Lung (tissue), 12 donors: ENCODE data around the gene SLC25A23. TPM values are rescaled to one million over a fixed set of nuclear protein-coding genes. Genes with fewer than 3 reads are reported as not detected.

Experiments used
- ATAC-seq: fragments of 200-7000 bp; cut with Tn5 transposase; one replicate; pipeline ENCODE4 v1.9.1; 2020; ENCODE audit warnings: moderate number of reproducible peaks; ENCODE audit not compliant: insufficient read depth, low FRiP score
- DNase-seq, 3 donors: peaks; one replicate each; pipeline ENCODE4 v3.0.0-alpha.2; 2013 to 2017
- H3K27ac ChIP-seq, 2 donors: one replicate each; pipeline ENCODE4 v1.5.1; 2013; ENCODE audit warnings: mild to moderate bottlenecking in 2 of 2, moderate library complexity in 2 of 2, control low read depth in 1 of 2, inconsistent platforms in 1 of 2, low read depth in 1 of 2, low read length in 1 of 2
- H3K27me3 ChIP-seq, 3 donors: one replicate each; pipeline ENCODE4 v1.5.1; 2013; ENCODE audit warnings: low read length in 2 of 3; ENCODE audit not compliant: control insufficient read depth in 3 of 3, insufficient read depth in 3 of 3
- H3K36me3 ChIP-seq, 4 donors: one replicate each; pipeline ENCODE4 v1.5.1; 2013; ENCODE audit warnings: low read length in 4 of 4, mild to moderate bottlenecking in 1 of 4, moderate library complexity in 1 of 4; ENCODE audit not compliant: control insufficient read depth in 4 of 4, insufficient read depth in 4 of 4
- H3K4me1 ChIP-seq, 5 donors: one replicate each; pipeline ENCODE4 v1.5.1; 2013; ENCODE audit warnings: low read length in 5 of 5, mild to moderate bottlenecking in 2 of 5, moderate library complexity in 1 of 5; ENCODE audit not compliant: control insufficient read depth in 5 of 5, insufficient read depth in 5 of 5
- H3K4me3 ChIP-seq: one replicate; pipeline ENCODE4 v1.5.1; 2013; ENCODE audit warnings: mild to moderate bottlenecking, control low read depth, moderate library complexity
- H3K9ac ChIP-seq, 2 donors: one replicate each; pipeline ENCODE4 v1.5.1; 2013; ENCODE audit warnings: low read length in 2 of 2, control low read depth in 1 of 2; ENCODE audit not compliant: insufficient read depth in 1 of 2
- H3K9me3 ChIP-seq, 4 donors: one replicate each; pipeline ENCODE4 v1.5.1; 2013; ENCODE audit warnings: low read length in 3 of 4, mild to moderate bottlenecking in 1 of 4, moderate library complexity in 1 of 4; ENCODE audit not compliant: control insufficient read depth in 4 of 4, insufficient read depth in 3 of 4
- CTCF ChIP-seq: IDR thresholded peaks from 2 replicates; pipeline ENCODE4 v1.5.1; 2012; ENCODE audit warnings: mild to moderate bottlenecking; ENCODE audit errors: control extremely low read depth, extremely low read depth
- WGBS, 2 donors: extraction: QIAGEN DNeasy Blood & Tissue Kit; methylation state at CpG; one replicate each; pipeline ENCODE4 v1.1.7; 2013; 5-methylcytosine and 5-hydroxymethylcytosine counted together
- polyA plus RNA-seq, 2 donors: library from polyadenylated mRNA; stranded (reverse); fragments of 200-250 nt; gene quantifications; one replicate each; pipeline ENCODE4 v1.2.1, GENCODE V29; 2013
- total RNA-seq, 2 donors: library from RNA; depleted of rRNA in 1 of 2; stranded (reverse); fragments of >200 nt in 1 of 2; gene quantifications; one replicate each; pipeline ENCODE4 v1.2.1, GENCODE V29; 2014 to 2021
- donor health status: control.
- donor health status: control.
- donor health status: Bipolar disorder and iron deficiency.
- donor health status: healthy.
- donor health status: DM: yes; HTN: yes; CAD: no.

The SLC25A23 gene
- total and polyA plus RNA-seq, 4 donors = 15.7 to 49.5 (median 44.5) TPM

GRCh38 chr19:6479836-6480398 is 20.3 kb upstream of the SLC25A23 start:
- Histone ChIP-seq H3K36me3 (no peaks in the 10 kb centered on the region), H3K4me3 (no peak overlapping the region), H3K9ac (no peak overlapping the region), H3K9me3 (peaks cover 0 to 2% (median 0%) of the 10 kb centered on the region in 4 donors), H3K27me3 (peaks cover 0 to 11% (median 7%) of the 10 kb centered on the region in 3 donors), H3K27ac (no peak overlapping the region), H3K4me1 (peaks cover 0 to 8% (median 0%) of the 10 kb centered on the region in 5 donors)
- 63 to 68% methylated on average over 7 of the region's 7 CpGs for WGBS, 2 donors
- ATAC-seq = no peak
- DNase-seq = no peak
- no peak for TF ChIP-seq CTCF

- DNase-seq (no peak), ATAC-seq (no peak)
- Histone ChIP-seq H3K4me3 (no peak overlapping the region), H3K36me3 (no peaks in the 10 kb centered on the region), H3K27ac (no peak overlapping the region), H3K27me3 (peaks cover 0 to 14% (median 8%) of the 10 kb centered on the region in 3 donors), H3K9ac (no peak overlapping the region), H3K4me1 (peaks cover 0 to 8% (median 0%) of the 10 kb centered on the region in 5 donors), H3K9me3 (peaks cover 0 to 2% (median 0%) of the 10 kb centered on the region in 4 donors)
- 87 to 90% methylated on average over 13 of the region's 13 CpGs for WGBS, 2 donors
- no peak for TF ChIP-seq CTCF
These were observed 19.2 kb upstream of the SLC25A23 start for GRCh38 chr19:6478815-6479214.

- H3K9me3 ChIP-seq = peaks cover 0 to 2% (median 0%) of the 10 kb centered on the region in 4 donors
- DNase-seq = no peak
- peaks cover 0 to 8% (median 0%) of the 10 kb centered on the region in 5 donors for H3K4me1 ChIP-seq
- H3K4me3 ChIP-seq = no peak overlapping the region
- WGBS, 2 donors = 46 to 63% methylated on average over 29 of the region's 29 CpGs
- no peak overlapping the region for H3K9ac ChIP-seq
- peaks cover 0 to 14% (median 8%) of the 10 kb centered on the region in 3 donors for H3K27me3 ChIP-seq
- no peak for ATAC-seq
- no peak overlapping the region for H3K27ac ChIP-seq
- H3K36me3 ChIP-seq = no peaks in the 10 kb centered on the region
- TF ChIP-seq CTCF = no peak
These were observed 17.4 kb upstream of the SLC25A23 start for GRCh38 chr19:6476896-6477431.
